NCI-H69 (cell line): ENCODE results near the gene EIF4G3.
"Not testable (repeated sequence)": the region's sequence is repeated elsewhere in the genome, so short reads cannot be mapped to it uniquely, and the experiment has no call there.

Experiments used
- DNase-seq: peaks from one replicate; lab custom pipeline; 2025; lab: John Stamatoyannopoulos, UW

The EIF4G3 gene

GRCh38 chr1:21176586-21177555 lies at the start of gene EIF4G3:
Gene EIF4G3, minus strand, starts transcription at chr1:21176897. Its CDS starts 174,155 bp downstream, at chr1:21002742.
- peak; percentile 96 for DNase-seq

GRCh38 chr1:21225065-21225464 lies 48.4 kb upstream of the EIF4G3 start:
- DNase-seq: no peak

- peak; percentile 72 for DNase-seq
Observed at GRCh38 chr1:21220815-21221214, 44.1 kb upstream of the EIF4G3 start.

- no peak for DNase-seq
Observed at GRCh38 chr1:21219674-21220073, 43.0 kb upstream of the EIF4G3 start.

GRCh38 chr1:21217812-21218596 lies 41.3 kb upstream of the EIF4G3 start:
- DNase-seq: peak; percentile 30

- peak; percentile 58 for DNase-seq
Observed at GRCh38 chr1:21216835-21217811, 40.4 kb upstream of the EIF4G3 start.

- no peak for DNase-seq
Observed at GRCh38 chr1:21212126-21212525, 35.4 kb upstream of the EIF4G3 start.

GRCh38 chr1:21208137-21208700 lies 31.5 kb upstream of the EIF4G3 start:
- DNase-seq: not testable (repeated sequence)

- DNase-seq: no peak
Observed at GRCh38 chr1:21206117-21206516, 29.4 kb upstream of the EIF4G3 start.

GRCh38 chr1:21205416-21205815 lies 28.7 kb upstream of the EIF4G3 start:
- DNase-seq: no peak

- DNase-seq: no peak
Observed at GRCh38 chr1:21201650-21202049, 25.0 kb upstream of the EIF4G3 start.

- not testable (repeated sequence) for DNase-seq
Observed at GRCh38 chr1:21201238-21201637, 24.5 kb upstream of the EIF4G3 start.

GRCh38 chr1:21200767-21201166 lies 24.1 kb upstream of the EIF4G3 start:
- DNase-seq: no peak

GRCh38 chr1:21198929-21199328 lies 22.2 kb upstream of the EIF4G3 start:
- no peak for DNase-seq

- peak; percentile 2 for DNase-seq
Observed at GRCh38 chr1:21192871-21193270, 16.2 kb upstream of the EIF4G3 start.

GRCh38 chr1:21192284-21192683 lies 15.6 kb upstream of the EIF4G3 start:
- DNase-seq: no peak

- not testable (repeated sequence) for DNase-seq
Observed at GRCh38 chr1:21190771-21191170, 14.1 kb upstream of the EIF4G3 start.

- peak; percentile 53 for DNase-seq
Observed at GRCh38 chr1:21189906-21190500, 13.3 kb upstream of the EIF4G3 start.

GRCh38 chr1:21189421-21189820 lies 12.7 kb upstream of the EIF4G3 start:
- DNase-seq: no peak

- DNase-seq: no peak
Observed at GRCh38 chr1:21188235-21188634, 11.5 kb upstream of the EIF4G3 start.

GRCh38 chr1:21185221-21185731 lies 8.6 kb upstream of the EIF4G3 start:
- no peak for DNase-seq
